Suprapubic skin (tissue), 4 donors: ENCODE results near the gene ADK. TPM values are rescaled to one million over a fixed set of nuclear protein-coding genes. Genes with fewer than 3 reads are reported as not detected.
"Not testable (repeated sequence)": the region's sequence is repeated elsewhere in the genome, so short reads cannot be mapped to it uniquely, and the experiment has no call there.

Experiments used
- DNase-seq, 2 donors: peaks; one replicate each; pipeline ENCODE4 v3.0.0-alpha.2; 2019; ENCODE audit warnings: low spot score in 2 of 2
- H3K27ac ChIP-seq: fragments of 200-600 bp; sonication (generic); one replicate; pipeline ENCODE4 v1.5.1; 2019
- H3K27me3 ChIP-seq: fragments of 200-600 bp; sonication (generic); one replicate; pipeline ENCODE4 v1.5.1; 2019
- H3K36me3 ChIP-seq: fragments of 200-600 bp; sonication (generic); one replicate; pipeline ENCODE4 v1.5.1; 2019
- H3K4me1 ChIP-seq: fragments of 200-600 bp; sonication (generic); one replicate; pipeline ENCODE4 v1.5.1; 2019
- H3K4me3 ChIP-seq: fragments of 200-600 bp; sonication (generic); one replicate; pipeline ENCODE4 v1.5.1; 2019; ENCODE audit warnings: mild to moderate bottlenecking
- H3K9me3 ChIP-seq: fragments of 200-600 bp; sonication (generic); one replicate; pipeline ENCODE4 v1.5.1; 2019
- CTCF ChIP-seq, 2 donors: fragments of 200-600 bp in 1 of 2; fragments of 450-650 bp in 1 of 2; sonication (generic) in 1 of 2; IDR thresholded peaks; one replicate each; pipeline ENCODE4 v1.5.1; 2016 to 2019; ENCODE audit warnings: antibody characterized with exemption in 2 of 2, mild to moderate bottlenecking in 1 of 2, moderate library complexity in 1 of 2
- EP300 ChIP-seq: sonication (generic); formaldehyde crosslinking; IDR thresholded peaks from one replicate; pipeline ENCODE4 v1.6.1; 2017; ENCODE audit warnings: antibody characterized with exemption
- POLR2A ChIP-seq, 2 donors: fragments of 450-650 bp; IDR thresholded peaks; one replicate each; pipeline ENCODE4 v1.6.1; 2017; ENCODE audit warnings: antibody characterized with exemption in 2 of 2, mild to moderate bottlenecking in 2 of 2, moderate library complexity in 2 of 2
- POLR2AphosphoS5 ChIP-seq, 3 donors: sonication (generic); formaldehyde crosslinking; IDR thresholded peaks; one replicate each; pipeline ENCODE4 v1.6.1; 2017; ENCODE audit warnings: antibody characterized with exemption in 3 of 3
- WGBS: methylation state at CpG from one replicate; pipeline ENCODE4 v1.1.5; 2018; 5-methylcytosine and 5-hydroxymethylcytosine counted together
- total RNA-seq, 4 donors: library from RNA; depleted of rRNA; stranded (reverse); fragments of >200 nt; gene quantifications; one replicate each; pipeline ENCODE4 v1.1.0, GENCODE V29; 2016

ADK gene
- total RNA-seq, 4 donors from 2014 or later: 33.0 to 57.3 (median 48.0) TPM

GRCh38 chr10:74343804-74344203 lies 192.8 kb downstream of the ADK start:
- H3K27me3 ChIP-seq: no peaks in the 10 kb centered on the region
- H3K9me3 ChIP-seq: peaks cover 15% of the 10 kb centered on the region
- H3K27ac ChIP-seq: no peak overlapping the region
- DNase-seq: no peak
- H3K36me3 ChIP-seq: peaks cover 19% of the 10 kb centered on the region
- no peak for TF ChIP-seq POLR2AphosphoS5 (IDR thresholded peaks at IDR 0.05)
- no peak for TF ChIP-seq EP300
- no peak for TF ChIP-seq CTCF (IDR thresholded peaks at IDR 0.05)
- TF ChIP-seq POLR2A (IDR thresholded peaks at IDR 0.05): no peak
- H3K4me3 ChIP-seq: no peak overlapping the region
- no peaks in the 10 kb centered on the region for H3K4me1 ChIP-seq
- WGBS: 96% methylated on average over 3 of the region's 3 CpGs

GRCh38 chr10:74344306-74344705 lies 193.3 kb downstream of the ADK start:
- no peak for TF ChIP-seq CTCF (IDR thresholded peaks at IDR 0.05)
- TF ChIP-seq POLR2AphosphoS5 (IDR thresholded peaks at IDR 0.05): no peak
- TF ChIP-seq POLR2A (IDR thresholded peaks at IDR 0.05): no peak
- no peak for TF ChIP-seq EP300

GRCh38 chr10:74347522-74347921 lies 196.5 kb downstream of the ADK start:
- no peak for DNase-seq
- H3K9me3 ChIP-seq: peaks cover 15% of the 10 kb centered on the region
- no peak overlapping the region for H3K4me3 ChIP-seq
- H3K4me1 ChIP-seq: no peaks in the 10 kb centered on the region
- no peaks in the 10 kb centered on the region for H3K27me3 ChIP-seq
- H3K36me3 ChIP-seq: peaks cover 19% of the 10 kb centered on the region
- H3K27ac ChIP-seq: no peak overlapping the region
- 96% methylated on average over 6 of the region's 6 CpGs for WGBS
- TF ChIP-seq POLR2AphosphoS5 (IDR thresholded peaks at IDR 0.05) (no peak), EP300 (no peak), POLR2A (IDR thresholded peaks at IDR 0.05) (no peak), CTCF (IDR thresholded peaks at IDR 0.05) (no peak)

More at GRCh38 chr10:74344306-74344705, 193.3 kb downstream of the ADK start:
- no peaks in the 10 kb centered on the region for H3K4me1 ChIP-seq
- no peak overlapping the region for H3K27ac ChIP-seq
- H3K36me3 ChIP-seq: peaks cover 19% of the 10 kb centered on the region
- H3K27me3 ChIP-seq: no peaks in the 10 kb centered on the region
- no peak overlapping the region for H3K4me3 ChIP-seq
- peaks cover 15% of the 10 kb centered on the region for H3K9me3 ChIP-seq
- no peak for DNase-seq
- WGBS: 97% methylated on average over 1 of the region's 1 CpG

- H3K4me1 ChIP-seq: not testable (repeated sequence)
- 97% methylated on average over 3 of the region's 3 CpGs for WGBS
Observed at GRCh38 chr10:74353021-74353420, 202.0 kb downstream of the ADK start.

GRCh38 chr10:74361678-74362077 lies 210.7 kb downstream of the ADK start:
- Histone ChIP-seq H3K27ac (no peak overlapping the region), H3K4me3 (no peak overlapping the region), H3K36me3 (peaks cover 19% of the 10 kb centered on the region), H3K4me1 (no peaks in the 10 kb centered on the region), H3K9me3 (peaks cover 20% of the 10 kb centered on the region), H3K27me3 (no peaks in the 10 kb centered on the region)
- TF ChIP-seq POLR2A (IDR thresholded peaks at IDR 0.05): no peak
- no peak for TF ChIP-seq POLR2AphosphoS5 (IDR thresholded peaks at IDR 0.05)
- TF ChIP-seq EP300: no peak
- TF ChIP-seq CTCF (IDR thresholded peaks at IDR 0.05): no peak
- no peak for DNase-seq

More at GRCh38 chr10:74353021-74353420, 202.0 kb downstream of the ADK start:
- not testable (repeated sequence) for H3K27ac ChIP-seq, H3K36me3 ChIP-seq, H3K4me3 ChIP-seq, DNase-seq, H3K27me3 ChIP-seq, H3K9me3 ChIP-seq

GRCh38 chr10:74363727-74364126 lies 212.7 kb downstream of the ADK start:
- Histone ChIP-seq H3K4me3 (no peak overlapping the region), H3K36me3 (peaks cover 19% of the 10 kb centered on the region), H3K9me3 (peaks cover 19% of the 10 kb centered on the region), H3K4me1 (no peaks in the 10 kb centered on the region), H3K27me3 (no peaks in the 10 kb centered on the region), H3K27ac (no peak overlapping the region)
- DNase-seq: no peak
- TF ChIP-seq CTCF (IDR thresholded peaks at IDR 0.05) (no peak), POLR2AphosphoS5 (IDR thresholded peaks at IDR 0.05) (no peak)
- WGBS: 100% methylated on average over 1 of the region's 2 CpGs
